K562 (cell line): ENCODE data around the gene RNF187. TPM values are rescaled to one million over a fixed set of nuclear protein-coding genes. Genes with fewer than 3 reads are reported as not detected.
A peak's percentile ranks its signal among the peaks of the same experiment; 100 is the strongest.

Experiments
- DLX4 ChIP-seq: fragments of 250-450 bp; sonication (Bioruptor Pico); IDR thresholded peaks from 2 replicates; pipeline ENCODE4 v1.6.1; 2021; ENCODE audit warnings: mild to moderate bottlenecking
- FOXP1 ChIP-seq: sonication (generic); formaldehyde crosslinking; IDR thresholded peaks from 2 replicates; pipeline ENCODE4 v1.8.0; 2022; ENCODE audit warnings: mild to moderate bottlenecking, missing genetic modification reagents
- MEIS2 ChIP-seq: fragments of 450-650 bp; IDR thresholded peaks from 2 replicates; pipeline ENCODE4 v1.6.1; 2014; ENCODE audit warnings: mild to moderate bottlenecking; ENCODE audit not compliant: partially characterized antibody
- MLLT1 ChIP-seq, 2 experiments: fragments of 450-650 bp; IDR thresholded peaks; 2 replicates each; pipeline ENCODE4 v1.6.1; 2016
- MTA2 ChIP-seq: fragments of 450-650 bp; IDR thresholded peaks from 2 replicates; pipeline ENCODE4 v1.6.1; 2016; ENCODE audit warnings: low read depth
- NFE2L1 ChIP-seq: fragments of 450-650 bp; IDR thresholded peaks from 2 replicates; pipeline ENCODE4 v1.6.1; 2016; ENCODE audit warnings: missing genetic modification characterization, low read depth, mild to moderate bottlenecking, missing compliant biosample characterization, moderate library complexity, borderline replicate concordance
- POLR3G ChIP-seq: IDR thresholded peaks from 2 replicates; pipeline ENCODE4 v1.6.1; 2011; ENCODE audit not compliant: insufficient read length, insufficient replicate concordance; ENCODE audit errors: extremely low read depth
- PTRF ChIP-seq: fragments of 450-650 bp; IDR thresholded peaks from 2 replicates; pipeline ENCODE4 v1.6.1; 2016; ENCODE audit warnings: mild to moderate bottlenecking, missing genetic modification characterization, missing compliant biosample characterization
- PURB ChIP-seq: sonication (generic); formaldehyde crosslinking; IDR thresholded peaks from 2 replicates; pipeline ENCODE4 v1.9.0; 2021; ENCODE audit warnings: low read depth, mild to moderate bottlenecking, missing genetic modification reagents
- SMAD2 ChIP-seq: fragments of 150-350 bp; IDR thresholded peaks from 2 replicates; pipeline ENCODE4 v1.6.1; 2014; ENCODE audit warnings: low read depth, mild to moderate bottlenecking, low read length
- SOX6 ChIP-seq: fragments of 450-650 bp; IDR thresholded peaks from 2 replicates; pipeline ENCODE4 v1.6.1; 2014; ENCODE audit warnings: mild to moderate bottlenecking
- STAT6 ChIP-seq: sonication (generic); formaldehyde crosslinking; IDR thresholded peaks from 2 replicates; pipeline ENCODE4 v1.8.1; 2023; ENCODE audit warnings: mild to moderate bottlenecking, missing genetic modification reagents
- THAP7 ChIP-seq: fragments of 250-450 bp; sonication (Bioruptor Pico); IDR thresholded peaks from 2 replicates; pipeline ENCODE4 v1.5.0; 2021
- XRCC3 ChIP-seq: fragments of 450-650 bp; IDR thresholded peaks from 2 replicates; pipeline ENCODE4 v1.6.1; 2017; ENCODE audit warnings: mild to moderate bottlenecking, moderate library complexity
- ZNF707 ChIP-seq: fragments of 250-450 bp; sonication (Bioruptor Pico); conservative IDR thresholded peaks from 2 replicates; pipeline ENCODE4 v1.8.0; 2022; ENCODE audit warnings: inconsistent platforms, mild to moderate bottlenecking, moderate library complexity
- ZNF75A ChIP-seq: fragments of 450-650 bp; formaldehyde crosslinking; IDR thresholded peaks from 2 replicates; pipeline ENCODE4 v1.4.0; 2020; ENCODE audit warnings: mild to moderate bottlenecking
- polyA plus RNA-seq, 8 experiments: library from polyadenylated mRNA; depleted of rRNA in 4 of 8; stranded (reverse) in 5 of 8; unstranded in 3 of 8; fragments of >200 nt; fragmentation: Nextera tagmentation in 2 of 8; fragmentation: Illumina TruSeq in 1 of 8; extraction: Ambion mirVana in 2 of 8; extraction: Trizol in 1 of 8; gene quantifications; 2 replicates each; pipeline versions ENCODE4 v1.2.1 to v1.2.3, GENCODE V29; 2011 to 2014; ENCODE audit warnings: inconsistent platforms in 1 of 8, missing spikeins in 1 of 8
- total RNA-seq, 7 experiments: library from RNA; depleted of rRNA in 6 of 7; stranded (reverse); fragments of >200 nt in 6 of 7; fragmentation: Illumina TruSeq in 2 of 7; extraction: Trizol in 2 of 7; gene quantifications; 2 replicates each; pipeline versions ENCODE4 v1.2.1 to v1.2.3, GENCODE V29; 2011 to 2021; ENCODE audit warnings: low replicate concordance in 1 of 7
- TF ChIP-seq, protein P1 (sequence below): fragments of 450-650 bp; formaldehyde crosslinking; IDR thresholded peaks from 2 replicates; pipeline ENCODE4 v1.4.0; 2020; ENCODE audit warnings: mild to moderate bottlenecking
- TF ChIP-seq, protein P2 (sequence below), 2 experiments: IDR thresholded peaks; 2 replicates each; pipeline ENCODE4 v1.6.1; 2012; ENCODE audit warnings: improper control_type of control experiment in 2 of 2, low read depth in 2 of 2, low read length in 2 of 2, borderline replicate concordance in 1 of 2

RNF187 gene
- total and polyA plus RNA-seq, 9 of the 15 experiments (the other 6 are each of a cell fraction or from before 2014, with no cell fraction given) = 2.3 to 119 (median 41.9) TPM

- TF ChIP-seq MLLT1 (IDR thresholded peaks at IDR 0.05) (no peak), MTA2 (0 out of 2 replicates have a peak, but pooled peaks have one; percentile 6), MEIS2 (peak; percentile 30), STAT6 (CRISPR knock-in tag) (no peak), DLX4 (no peak), XRCC3 (no peak), FOXP1 (CRISPR knock-in tag) (no peak), PTRF (tag) (no peak), NFE2L1 (tag) (no peak), POLR3G (no peak), SMAD2 (no peak), THAP7 (CRISPR knock-in tag) (no peak), ZNF707 (CRISPR knock-in tag) (no peak), PURB (CRISPR knock-in tag) (no peak), SOX6 (peak; percentile 15; the same call in 1 of the 2 replicates), ZNF75A (CRISPR knock-in tag) (no peak)
- TF ChIP-seq, protein P1, sequence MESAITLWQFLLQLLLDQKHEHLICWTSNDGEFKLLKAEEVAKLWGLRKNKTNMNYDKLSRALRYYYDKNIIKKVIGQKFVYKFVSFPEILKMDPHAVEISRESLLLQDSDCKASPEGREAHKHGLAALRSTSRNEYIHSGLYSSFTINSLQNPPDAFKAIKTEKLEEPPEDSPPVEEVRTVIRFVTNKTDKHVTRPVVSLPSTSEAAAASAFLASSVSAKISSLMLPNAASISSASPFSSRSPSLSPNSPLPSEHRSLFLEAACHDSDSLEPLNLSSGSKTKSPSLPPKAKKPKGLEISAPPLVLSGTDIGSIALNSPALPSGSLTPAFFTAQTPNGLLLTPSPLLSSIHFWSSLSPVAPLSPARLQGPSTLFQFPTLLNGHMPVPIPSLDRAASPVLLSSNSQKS = 0 out of 2 replicates have a peak, but pooled peaks have one; percentile 25
- TF ChIP-seq, protein P2, sequence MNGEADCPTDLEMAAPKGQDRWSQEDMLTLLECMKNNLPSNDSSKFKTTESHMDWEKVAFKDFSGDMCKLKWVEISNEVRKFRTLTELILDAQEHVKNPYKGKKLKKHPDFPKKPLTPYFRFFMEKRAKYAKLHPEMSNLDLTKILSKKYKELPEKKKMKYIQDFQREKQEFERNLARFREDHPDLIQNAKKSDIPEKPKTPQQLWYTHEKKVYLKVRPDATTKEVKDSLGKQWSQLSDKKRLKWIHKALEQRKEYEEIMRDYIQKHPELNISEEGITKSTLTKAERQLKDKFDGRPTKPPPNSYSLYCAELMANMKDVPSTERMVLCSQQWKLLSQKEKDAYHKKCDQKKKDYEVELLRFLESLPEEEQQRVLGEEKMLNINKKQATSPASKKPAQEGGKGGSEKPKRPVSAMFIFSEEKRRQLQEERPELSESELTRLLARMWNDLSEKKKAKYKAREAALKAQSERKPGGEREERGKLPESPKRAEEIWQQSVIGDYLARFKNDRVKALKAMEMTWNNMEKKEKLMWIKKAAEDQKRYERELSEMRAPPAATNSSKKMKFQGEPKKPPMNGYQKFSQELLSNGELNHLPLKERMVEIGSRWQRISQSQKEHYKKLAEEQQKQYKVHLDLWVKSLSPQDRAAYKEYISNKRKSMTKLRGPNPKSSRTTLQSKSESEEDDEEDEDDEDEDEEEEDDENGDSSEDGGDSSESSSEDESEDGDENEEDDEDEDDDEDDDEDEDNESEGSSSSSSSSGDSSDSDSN (IDR thresholded peaks at IDR 0.05; ENCODE audit: borderline replicate concordance in 1 of 2, low read depth in 2 of 2, low read length in 2 of 2) = no peak
Observed at GRCh38 chr1:228459091-228459993, 27.8 kb upstream of the RNF187 start (continued).
